DMS153 treated with DMSO at 0.1 percent for 48 hours (cell line): ENCODE results near the gene NDUFB7.
"Not testable (repeated sequence)": the region's sequence is repeated elsewhere in the genome, so short reads cannot be mapped to it uniquely, and the experiment has no call there.

Source experiments
- DNase-seq: peaks from one replicate; lab custom pipeline; 2025; ENCODE audit not compliant: unreplicated experiment; lab: John Stamatoyannopoulos, UW

The NDUFB7 gene

DNA sequence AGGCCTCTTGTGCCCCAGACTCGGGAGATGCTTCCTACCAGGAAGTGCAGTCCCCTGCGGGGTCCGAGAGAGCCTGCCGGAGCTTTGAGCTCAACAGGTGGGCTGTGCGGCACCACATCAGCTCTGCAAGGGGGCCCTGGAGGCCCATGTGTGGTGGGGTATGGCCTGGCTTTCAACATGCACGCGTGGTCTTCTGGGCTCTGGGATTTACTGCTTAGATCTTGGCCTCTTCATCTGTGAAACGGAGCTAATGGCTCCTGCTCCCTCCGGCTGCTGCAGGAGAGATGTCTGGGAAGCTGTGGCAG is 18.0 kb downstream of the NDUFB7 start:
- no peak for DNase-seq

DNA sequence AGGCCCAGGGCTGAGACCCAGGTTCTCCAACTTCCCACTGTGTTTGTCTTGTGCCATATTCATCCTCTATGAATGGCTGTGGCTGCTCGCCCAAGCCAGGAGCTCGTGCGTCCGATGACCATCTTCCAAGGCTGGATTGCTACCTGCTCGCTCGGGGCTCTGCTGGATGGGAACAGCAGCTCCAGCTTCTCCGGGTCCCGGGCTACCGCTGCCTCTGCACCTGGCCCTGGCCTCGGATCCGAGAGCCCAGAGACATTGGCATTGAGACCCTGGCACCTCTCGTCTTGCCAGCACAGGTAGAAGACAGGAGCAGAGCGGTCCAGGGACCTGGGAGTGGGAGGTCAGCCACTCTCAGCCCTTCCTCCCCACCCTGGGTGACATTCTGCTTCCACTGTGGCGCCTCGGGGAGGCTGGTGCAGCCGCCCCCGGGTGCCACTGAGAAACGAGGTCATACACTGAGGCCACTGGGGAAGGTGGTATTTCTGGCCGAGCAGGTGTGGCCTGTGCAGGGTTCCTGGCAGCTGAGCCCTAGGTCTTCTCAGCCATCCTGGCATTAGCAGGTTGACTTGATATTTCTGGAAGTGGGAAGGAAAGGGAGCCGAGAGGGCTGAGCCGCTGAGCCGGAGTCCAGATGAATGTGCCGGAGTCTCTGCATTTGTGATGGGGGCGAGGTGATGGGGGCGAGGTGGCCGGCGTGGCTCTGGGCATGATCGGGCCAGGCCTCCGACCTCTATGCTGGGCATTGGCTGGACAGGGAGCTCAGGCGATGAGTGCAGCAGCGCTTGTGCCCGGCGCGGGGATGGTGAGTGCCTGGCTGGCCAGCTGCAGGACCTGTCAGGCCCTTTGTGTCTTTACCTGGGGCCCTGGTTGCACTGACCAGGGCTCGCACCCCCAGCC is 18.6 kb downstream of the NDUFB7 start:
- no peak for DNase-seq

DNA sequence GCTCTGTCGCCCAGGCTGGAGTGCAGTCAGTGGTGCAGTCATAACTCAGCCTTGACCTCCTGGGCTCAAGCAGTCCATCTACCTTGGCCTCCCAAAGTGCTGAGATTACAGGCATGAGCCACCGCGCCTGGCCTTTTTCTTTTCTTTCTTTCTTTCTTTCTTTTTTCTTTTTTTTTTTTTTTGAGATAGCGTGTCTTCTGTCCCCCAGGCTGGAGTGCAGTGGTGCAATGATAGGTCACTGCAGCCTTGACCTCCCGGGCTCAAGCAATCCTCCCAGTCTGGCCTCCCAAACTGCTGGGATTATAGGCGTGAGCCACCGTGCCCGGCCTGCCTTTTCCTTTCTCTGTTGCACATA is 19.9 kb downstream of the NDUFB7 start:
- not testable (repeated sequence) for DNase-seq

DNA sequence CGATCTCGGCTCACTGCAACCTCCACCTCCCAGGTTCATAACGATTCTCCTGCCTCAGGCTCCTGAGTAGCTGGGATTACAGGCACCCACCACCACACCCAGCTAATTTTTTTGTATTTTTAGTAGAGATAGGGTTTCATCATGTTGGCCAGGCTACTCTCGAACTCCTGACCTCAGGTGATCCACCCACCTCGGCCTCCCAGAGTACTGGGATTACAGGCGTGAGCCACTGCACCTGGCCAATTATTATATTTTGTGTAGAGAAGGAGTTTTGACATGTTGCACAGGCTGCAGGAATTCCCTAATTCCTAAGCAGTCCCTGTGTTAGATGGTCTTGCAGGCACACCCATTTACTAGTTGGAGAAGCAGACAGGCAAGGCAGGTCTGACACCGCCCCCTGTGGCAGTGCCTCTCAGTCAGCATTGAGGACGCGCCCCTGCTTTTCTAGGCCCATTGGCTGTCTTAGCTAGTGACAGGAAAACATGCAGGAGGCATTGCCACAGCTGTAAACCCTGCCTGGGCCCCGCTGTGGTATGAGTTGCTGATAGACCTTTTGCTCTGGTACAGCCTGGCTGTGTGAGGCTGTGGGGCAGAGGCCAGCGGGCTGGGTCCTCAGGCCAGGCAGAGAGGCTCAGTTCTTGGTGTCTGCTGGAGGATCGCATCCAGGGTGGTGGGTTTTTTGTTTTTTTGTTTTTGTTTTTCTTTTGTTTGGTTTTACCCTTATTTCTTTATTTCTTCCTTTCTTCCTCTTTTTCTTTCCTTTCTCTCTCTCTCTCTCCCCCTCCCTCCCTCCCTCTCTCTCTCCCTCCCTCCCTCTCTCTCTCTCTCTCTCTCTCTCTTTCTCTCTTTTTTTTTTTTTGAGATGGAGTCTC is 20.5 kb downstream of the NDUFB7 start:
- DNase-seq, result not testable (repeated sequence)

DNA sequence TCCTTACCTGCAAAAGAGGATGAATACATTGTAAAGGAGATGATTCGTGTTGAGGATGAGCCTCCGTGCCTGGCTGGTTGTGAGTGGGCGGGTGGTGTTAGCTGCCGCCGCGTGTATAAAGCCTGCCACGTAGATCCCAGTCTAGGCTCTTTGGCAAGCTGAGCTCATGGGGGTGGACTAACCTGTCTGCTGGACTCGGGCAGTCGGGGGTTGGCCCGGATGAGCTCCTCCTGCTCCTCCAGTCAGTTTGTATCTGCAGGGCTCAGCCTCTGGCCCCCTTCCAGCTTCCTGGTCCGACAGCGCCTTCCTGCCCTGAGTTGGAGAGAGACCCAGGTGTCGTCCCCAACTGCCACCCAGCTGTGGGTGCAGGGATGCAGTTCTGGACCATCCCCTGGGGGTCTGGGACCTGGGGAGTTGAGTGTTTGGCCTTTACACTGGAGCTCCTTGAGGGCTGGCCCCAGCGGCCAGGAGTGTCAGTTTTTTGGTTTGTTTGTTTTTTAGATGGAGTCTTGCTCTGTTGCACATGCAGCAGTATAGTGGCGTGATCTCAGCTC is 21.6 kb downstream of the NDUFB7 start:
- peak; percentile 67 for DNase-seq

DNA sequence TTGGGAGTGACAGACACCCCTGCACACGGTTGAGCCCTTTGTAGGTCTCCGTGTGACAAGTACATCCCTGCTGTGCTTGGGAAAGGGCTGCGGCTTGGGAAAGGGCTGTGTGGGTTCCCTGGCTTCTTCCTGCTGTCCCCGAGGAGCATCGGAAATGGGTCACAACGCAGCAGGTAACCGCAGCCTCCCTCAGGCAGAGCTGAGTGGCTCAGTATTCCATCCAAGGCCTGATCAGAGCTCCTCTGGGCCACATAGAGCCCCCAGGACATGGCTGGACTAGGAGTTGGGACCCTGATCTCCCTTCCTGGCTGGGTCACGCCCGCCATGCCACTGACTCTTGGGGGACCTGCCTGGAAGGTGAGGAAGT is 26.2 kb downstream of the NDUFB7 start:
- no peak for DNase-seq

DNA sequence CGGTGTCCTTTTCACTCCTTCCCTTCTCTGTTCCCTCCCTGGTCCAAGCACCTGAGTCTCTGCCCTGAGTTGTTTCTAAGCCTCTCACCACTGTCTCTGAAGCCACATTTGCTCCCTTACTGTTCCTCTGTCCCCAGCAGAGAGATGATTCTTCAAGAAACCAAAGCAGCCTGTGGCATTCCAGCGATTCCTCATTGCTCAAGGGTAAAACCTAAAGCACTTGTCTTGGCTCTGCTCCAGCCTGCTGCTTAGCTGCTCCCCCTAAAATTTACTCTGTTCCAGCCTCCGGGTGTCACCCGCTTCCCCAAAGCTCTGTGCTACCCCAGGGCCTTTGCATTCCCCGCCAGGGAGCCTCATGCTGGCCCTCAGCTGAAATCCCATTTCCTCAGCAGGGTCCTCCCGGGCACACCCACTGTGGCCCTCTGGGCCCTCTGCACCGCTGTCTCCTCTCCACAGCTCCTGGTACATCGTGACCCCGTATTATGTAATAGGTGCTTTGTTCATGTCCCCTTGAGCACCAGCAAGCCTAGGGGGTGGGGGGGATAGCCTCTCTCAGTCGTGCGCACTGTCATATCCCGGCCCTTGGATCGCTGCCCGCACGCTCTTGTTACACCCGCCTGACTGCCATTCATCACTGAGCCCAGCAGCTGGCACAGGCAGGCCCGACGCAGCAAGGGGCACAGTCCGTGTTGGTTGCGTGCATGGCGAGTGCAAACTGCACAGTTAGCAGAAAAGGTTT is 26.7 kb downstream of the NDUFB7 start:
- peak; percentile 93 for DNase-seq

DNA sequence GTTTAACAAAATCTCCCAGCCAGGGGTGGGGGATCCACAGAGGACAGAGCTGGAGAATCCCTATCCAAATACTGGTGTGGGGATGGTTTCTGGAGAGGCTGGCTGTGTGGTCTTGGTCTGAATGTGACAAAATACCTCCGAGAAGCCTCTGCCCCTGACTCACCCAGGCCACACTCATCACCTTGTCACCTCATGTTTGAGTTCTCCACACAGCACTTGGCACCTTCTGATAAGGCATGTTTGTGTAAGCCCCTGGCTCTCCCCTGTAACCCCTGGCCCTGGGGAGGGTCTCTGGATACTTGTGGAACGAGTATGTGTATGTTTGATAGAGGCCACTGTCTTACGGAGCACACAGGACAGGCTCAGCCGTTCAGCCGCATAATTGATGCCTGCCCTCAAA is 27.8 kb downstream of the NDUFB7 start:
- no peak for DNase-seq

DNA sequence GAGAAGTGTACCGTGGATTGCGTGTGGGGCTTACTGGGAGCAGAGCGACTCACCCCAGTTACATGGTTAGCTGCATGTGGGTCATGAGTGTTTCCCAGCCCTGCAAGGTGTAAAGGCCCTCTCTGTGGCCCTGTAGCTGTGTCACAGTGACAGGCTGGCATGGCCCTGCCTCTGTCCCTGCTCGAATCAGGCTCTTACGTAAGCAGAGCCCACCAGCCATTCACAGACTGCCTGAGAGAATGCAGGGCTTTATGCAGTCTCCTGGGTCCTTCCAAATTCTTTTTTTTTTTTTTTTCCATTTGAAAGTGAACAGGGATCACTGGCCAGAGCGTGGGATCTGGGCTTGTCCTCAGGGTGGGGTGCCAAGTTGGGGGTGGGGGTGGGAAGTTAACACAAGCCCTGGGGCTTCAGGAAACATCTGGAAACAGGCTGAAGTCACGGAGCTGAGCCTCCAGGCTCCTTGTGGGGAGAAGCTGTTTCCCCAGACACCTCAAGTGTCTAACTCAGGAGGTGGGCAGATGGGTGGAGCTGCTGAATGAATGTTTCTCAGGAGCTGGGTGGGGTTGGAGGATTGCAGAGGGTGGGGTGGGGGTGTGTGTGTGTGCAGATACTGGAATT is 29.0 kb downstream of the NDUFB7 start:
- no peak for DNase-seq

DNA sequence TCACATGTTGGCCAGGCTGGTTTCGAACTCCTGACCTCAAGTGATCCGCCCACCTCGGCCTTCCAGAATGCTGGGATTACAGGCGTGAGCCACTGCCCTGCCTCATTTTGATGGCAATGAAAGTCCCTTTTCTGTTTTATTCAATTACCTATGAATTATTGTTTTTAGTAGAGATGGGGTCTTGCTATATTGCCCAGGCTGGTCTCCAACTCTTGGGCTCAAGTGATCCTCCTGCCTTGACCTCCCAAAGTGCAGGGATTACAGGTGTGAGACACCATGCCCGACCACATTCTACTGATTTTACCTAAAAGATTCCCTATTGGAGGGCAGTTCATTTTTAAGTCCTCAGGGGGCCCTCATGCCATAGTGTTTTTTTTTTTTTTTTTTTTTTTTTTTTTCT is 29.9 kb downstream of the NDUFB7 start:
- not testable (repeated sequence) for DNase-seq

DNA sequence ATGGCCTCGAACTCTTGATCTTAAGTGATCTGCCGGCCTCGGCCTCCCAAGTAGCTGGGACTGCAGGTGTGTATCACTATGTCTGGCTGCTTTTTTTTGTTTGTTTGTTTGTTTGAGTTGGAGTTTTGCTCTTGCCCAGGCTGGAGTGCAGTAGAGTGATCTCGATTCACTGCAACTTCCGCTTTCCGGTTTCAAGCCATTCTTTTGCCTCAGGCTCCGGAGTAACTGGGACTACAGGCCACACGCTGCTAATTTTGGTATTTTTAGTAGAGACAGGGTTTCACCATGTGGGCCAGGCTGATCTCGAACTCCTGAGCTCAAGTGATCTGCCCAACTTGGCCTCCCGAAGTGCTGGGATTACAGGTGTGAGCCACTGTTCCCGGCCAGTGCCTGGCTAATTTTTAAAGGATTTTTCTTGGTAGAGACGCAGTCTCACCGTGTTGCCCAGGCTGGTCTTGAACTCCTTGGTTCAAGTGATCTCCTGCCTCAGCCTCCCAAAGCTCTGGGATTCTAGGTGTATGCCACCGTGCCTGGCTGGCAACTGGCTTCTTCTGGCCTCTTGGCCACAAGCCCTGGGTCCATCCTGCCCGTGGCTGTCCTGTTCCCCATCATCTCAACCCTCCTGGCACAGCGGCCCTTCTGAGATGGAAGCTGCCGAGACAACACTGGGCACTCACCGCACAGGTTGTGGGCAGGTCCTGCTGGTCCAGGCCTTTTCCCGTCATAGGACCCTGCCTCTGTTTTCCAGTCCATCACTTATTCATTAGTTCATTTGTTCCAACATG is 30.9 kb downstream of the NDUFB7 start:
- DNase-seq, result no peak

DNA sequence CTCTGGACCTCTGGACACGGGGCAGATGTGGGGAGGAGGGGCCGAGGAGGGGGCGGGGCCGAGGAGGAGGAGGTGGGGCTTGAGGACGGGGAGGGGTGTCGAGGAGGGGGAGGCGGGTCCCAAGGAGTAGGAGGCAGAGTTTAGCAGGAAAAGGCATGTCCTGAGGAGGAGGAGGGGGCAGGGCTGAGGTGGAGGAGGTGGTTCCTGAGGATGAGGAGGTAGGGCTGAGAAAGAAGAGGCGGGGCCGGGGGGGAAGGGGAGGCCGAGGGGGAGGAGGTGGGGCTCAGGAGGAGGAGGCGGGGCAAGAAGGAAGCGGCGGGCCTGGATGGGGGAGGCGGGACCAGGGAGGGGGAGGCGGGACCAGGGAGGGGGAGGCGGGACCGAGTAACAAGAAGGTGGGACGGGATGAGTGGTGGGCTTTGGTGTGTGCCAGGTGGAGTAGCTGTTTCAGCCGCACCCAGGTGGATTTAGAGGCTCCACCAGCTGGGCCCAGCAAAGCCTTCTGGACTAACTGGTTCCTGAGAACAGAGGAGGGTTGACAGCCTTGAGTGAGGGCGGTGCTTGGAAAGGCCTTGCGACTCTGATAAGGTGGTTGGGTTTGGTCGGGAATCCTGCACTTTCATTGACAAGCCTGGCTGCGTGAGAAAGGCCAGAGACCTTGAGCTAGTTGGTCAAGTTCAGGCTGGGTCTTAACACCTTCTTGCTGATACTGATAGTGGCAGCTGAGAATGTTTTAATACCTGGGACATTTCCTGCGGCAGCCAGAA is 34.8 kb downstream of the NDUFB7 start:
- DNase-seq, result no peak

DNA sequence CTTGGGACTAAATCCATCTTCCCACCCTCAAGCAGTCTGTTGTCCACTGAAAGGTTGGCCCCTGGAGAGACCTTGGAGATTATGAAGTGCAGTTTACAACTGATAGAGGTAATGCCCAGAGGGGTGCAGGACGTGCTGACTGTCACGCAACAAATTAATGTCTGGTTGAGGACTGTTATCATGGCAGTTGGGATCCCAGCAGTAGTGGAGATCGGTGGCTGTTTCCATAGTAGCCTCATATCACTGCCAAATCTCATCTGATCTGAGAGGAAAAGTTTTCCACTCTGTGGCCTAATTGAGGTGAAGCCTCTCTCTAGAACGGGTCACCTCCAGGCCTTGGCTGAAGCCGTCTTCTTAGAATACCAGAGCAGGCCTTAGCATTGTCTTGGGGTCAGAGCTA is 38.4 kb downstream of the NDUFB7 start:
- DNase-seq, result no peak

DNA sequence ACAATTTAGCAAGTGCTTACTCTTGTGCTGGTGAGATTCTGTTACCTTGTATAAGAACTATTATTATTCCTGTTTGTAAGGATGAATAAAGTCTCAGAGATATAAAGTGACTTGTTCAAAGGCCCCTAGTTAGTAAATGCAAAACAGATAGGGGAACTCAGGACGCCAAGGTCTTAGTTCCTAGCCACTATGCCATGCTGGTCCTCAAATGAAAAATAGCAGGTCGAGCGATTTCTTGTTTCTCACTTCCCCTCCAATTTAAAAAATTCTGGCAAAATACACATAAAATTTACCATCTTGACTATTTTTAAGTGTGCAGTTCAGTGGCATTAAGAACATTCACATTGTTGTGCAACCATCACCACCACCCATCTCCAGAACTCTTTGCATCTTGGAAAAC is 41.4 kb downstream of the NDUFB7 start:
- DNase-seq, result no peak

DNA sequence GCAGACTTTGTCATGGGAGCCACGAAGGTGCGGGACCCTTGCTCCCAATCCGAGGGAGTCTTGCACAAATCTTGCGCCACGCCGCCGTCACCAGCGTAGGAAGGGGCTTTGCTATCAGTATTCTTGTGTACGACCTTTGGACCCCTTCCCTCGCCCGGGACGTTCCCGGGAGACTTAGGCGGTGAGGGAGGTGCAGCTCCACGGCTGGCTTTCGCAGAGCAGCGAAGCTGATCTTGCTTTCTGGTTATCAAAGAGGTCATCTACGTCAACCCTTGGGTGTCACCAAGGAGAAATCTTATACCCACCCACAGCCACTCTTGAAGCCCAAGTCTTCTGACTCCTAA is 41.9 kb downstream of the NDUFB7 start:
- DNase-seq, result no peak

DNA sequence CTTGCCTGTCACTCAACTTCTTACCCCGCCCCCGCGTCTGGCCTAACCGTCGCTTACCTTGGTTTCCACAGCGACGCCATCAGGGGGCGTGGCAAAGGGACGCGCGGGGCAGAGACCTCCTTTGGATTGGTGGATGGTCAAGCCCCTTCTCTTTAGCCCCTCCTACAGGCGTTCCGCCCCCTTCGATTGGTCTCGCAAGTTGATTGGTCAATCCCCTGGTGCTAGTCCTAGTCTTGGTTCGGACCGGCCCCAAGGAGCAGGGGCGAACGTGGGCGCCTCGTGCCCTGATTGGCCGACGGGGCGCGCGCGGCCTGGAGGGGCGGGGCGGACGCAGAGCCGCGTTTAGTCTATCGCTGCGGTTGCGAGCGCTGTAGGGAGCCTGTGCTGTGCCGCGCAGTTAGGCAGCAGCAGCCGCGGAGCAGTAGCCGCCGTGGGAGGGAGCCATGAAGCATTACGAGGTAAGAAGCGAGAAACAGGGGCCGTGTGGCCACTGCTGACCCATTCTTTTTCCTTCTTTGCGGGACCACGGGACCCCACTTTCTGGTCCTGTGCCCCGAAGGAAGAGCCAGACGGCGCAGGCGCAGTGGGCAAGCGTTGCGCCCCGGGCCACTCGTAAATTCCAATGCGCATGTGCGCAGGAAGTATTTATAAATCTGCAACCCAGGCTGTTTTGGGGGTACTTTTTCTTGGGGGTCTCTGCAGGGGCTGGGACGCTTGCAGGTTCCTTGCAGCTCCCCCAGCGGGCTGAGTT is 42.4 kb downstream of the NDUFB7 start, which contains the start of gene TECR:
TECR (plus strand) TSS at position 341 of the 751 bp plus-strand sequence; CDS start at position 444, 103 bp downstream.
- peak; percentile 97 for DNase-seq

DNA sequence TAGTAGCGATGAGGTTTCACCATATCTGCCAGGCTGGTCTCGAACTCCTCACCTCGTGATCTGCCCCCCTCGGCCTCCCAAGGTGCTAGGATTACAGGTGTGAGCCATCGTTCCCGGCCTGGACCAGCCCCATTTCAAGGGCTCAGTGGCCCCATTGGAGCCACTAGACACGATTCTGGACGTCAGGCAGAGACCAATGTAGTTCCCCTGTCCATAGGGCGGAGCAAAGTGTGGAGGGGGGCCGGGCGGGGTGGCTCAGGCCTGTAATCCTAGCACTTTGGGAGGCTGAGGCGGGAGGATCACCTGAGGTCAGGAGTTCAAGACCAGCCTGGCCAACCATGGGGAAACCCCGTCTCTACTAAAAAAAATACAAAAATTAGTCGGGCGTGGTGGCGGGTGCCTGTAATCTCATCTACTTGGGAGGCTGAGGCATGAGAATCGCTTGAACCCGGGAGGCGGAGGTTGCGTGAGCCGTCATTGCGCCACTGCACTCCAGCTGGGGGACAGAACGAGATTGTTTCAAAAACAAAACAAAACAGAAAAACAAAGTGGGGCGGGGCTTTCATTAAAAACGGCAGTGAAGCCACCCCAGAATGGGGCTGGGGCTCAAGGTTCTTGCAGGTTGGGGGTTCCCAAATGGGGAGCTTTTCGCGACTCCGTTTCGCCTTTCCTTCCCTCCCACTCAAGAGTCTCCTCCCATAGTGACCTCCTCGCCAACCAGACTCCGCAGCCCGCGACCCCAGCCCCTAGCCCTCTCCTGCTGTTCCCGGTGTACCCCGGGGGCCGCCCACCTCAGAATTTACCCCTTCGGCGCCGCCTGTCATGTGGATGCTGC is 43.2 kb downstream of the NDUFB7 start:
- DNase-seq, result no peak

DNA sequence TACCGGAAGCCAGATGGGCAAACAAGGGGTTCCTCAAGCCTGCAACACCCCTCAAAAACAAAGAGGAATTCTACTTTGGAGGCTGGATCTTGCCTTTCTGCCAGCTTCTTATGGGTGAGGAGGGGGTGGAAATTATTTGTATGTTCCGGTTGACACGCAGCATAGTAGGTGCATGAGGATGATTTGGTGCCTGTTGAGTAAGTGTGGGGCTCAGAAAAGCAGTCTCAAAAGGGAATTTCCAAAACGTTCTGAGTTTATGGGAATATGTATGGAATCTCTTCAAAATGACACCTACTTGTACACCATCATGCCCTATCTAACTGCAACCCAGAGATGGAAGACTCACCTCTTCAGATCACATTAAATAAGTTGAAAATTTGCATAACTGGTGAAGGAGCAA is 45.4 kb downstream of the NDUFB7 start:
- no peak for DNase-seq
